Measurements from ENCODE around the gene ZNF205. TPM values are rescaled to one million over a fixed set of nuclear protein-coding genes. Genes with fewer than 3 reads are reported as not detected.
A peak's percentile ranks its signal among the peaks of the same experiment; 100 is the strongest.

The ZNF205 gene
- total and polyA plus RNA-seq, 2 of the 13 experiments (the other 11 are each of a cell fraction or from before 2014, with no cell fraction given) = 5.8 to 10.2 TPM

- peak; percentile 89 for TF ChIP-seq AGO1 (IDR thresholded peaks at IDR 0.05; ENCODE audit: low read depth, low read length, poor library complexity, severe bottlenecking)
- no peak for TF ChIP-seq ZNF17 (CRISPR knock-in tag; IDR thresholded peaks at IDR 0.05)
- TF ChIP-seq, protein P1, sequence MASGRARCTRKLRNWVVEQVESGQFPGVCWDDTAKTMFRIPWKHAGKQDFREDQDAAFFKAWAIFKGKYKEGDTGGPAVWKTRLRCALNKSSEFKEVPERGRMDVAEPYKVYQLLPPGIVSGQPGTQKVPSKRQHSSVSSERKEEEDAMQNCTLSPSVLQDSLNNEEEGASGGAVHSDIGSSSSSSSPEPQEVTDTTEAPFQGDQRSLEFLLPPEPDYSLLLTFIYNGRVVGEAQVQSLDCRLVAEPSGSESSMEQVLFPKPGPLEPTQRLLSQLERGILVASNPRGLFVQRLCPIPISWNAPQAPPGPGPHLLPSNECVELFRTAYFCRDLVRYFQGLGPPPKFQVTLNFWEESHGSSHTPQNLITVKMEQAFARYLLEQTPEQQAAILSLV (CRISPR knock-in tag; IDR thresholded peaks at IDR 0.05; ENCODE audit: borderline replicate concordance) = no peak
- TF ChIP-seq HMGXB3 (CRISPR knock-in tag; IDR thresholded peaks at IDR 0.05; ENCODE audit: borderline replicate concordance) = no peak
- no peak; the same call in 1 of the 2 replicates for TF ChIP-seq SMAD1 (CRISPR knock-in tag; IDR thresholded peaks at IDR 0.05; ENCODE audit: borderline replicate concordance, low read depth)
- peak; percentile 10; the same call in 1 of the 2 replicates for TF ChIP-seq TFE3 (CRISPR knock-in tag; IDR thresholded peaks at IDR 0.05)
- no peak for TF ChIP-seq PATZ1 (CRISPR knock-in tag; IDR thresholded peaks at IDR 0.05)
- no peak for TF ChIP-seq ZSCAN12 (CRISPR knock-in tag; IDR thresholded peaks at IDR 0.05)
- peak; percentile 23; the same call in 1 of the 2 replicates for TF ChIP-seq ARNT2 (CRISPR knock-in tag; IDR thresholded peaks at IDR 0.05; ENCODE audit: low read depth)
- no peak for TF ChIP-seq MIER2 (CRISPR knock-in tag; IDR thresholded peaks at IDR 0.05)
- no peak for TF ChIP-seq ZNF251 (CRISPR knock-in tag; IDR thresholded peaks at IDR 0.05)
- no peak for TF ChIP-seq ZNF10 (CRISPR knock-in tag; IDR thresholded peaks at IDR 0.05; ENCODE audit: borderline replicate concordance, low read depth)
- TF ChIP-seq CBFB (CRISPR knock-in tag; IDR thresholded peaks at IDR 0.05) = no peak
- TF ChIP-seq PHB2 (IDR thresholded peaks at IDR 0.05; ENCODE audit: partially characterized antibody) = no peak
- no peak for TF ChIP-seq MEIS1 (CRISPR knock-in tag; IDR thresholded peaks at IDR 0.05; ENCODE audit: borderline replicate concordance)
- TF ChIP-seq ZNF577 (CRISPR knock-in tag; IDR thresholded peaks at IDR 0.05; ENCODE audit: borderline replicate concordance, low read depth) = no peak
- TF ChIP-seq HNRNPL (IDR thresholded peaks at IDR 0.05; ENCODE audit: low read depth, low read length) = no peak
- TF ChIP-seq SRF (IDR thresholded peaks at IDR 0.05; ENCODE audit: low read depth, low read length) = no peak
These were observed 11.8 kb downstream of the ZNF205 start (continued) for GRCh38 chr16:3123986-3124886.

Data from HepG2 (cell line).